K562 (cell line): ENCODE results near the gene MACROD2.

Source experiments
- ARNT ChIP-seq, 2 experiments: fragments of 450-650 bp; IDR thresholded peaks; 2 replicates each; pipeline ENCODE4 v1.6.1; 2016; ENCODE audit warnings: mild to moderate bottlenecking in 1 of 2
- CHD7 ChIP-seq: fragments of 200-600 bp; sonication (generic); IDR thresholded peaks from one replicate; pipeline ENCODE4 v1.6.1; 2012; ENCODE audit warnings: mild to moderate bottlenecking, low read depth, low read length, inconsistent platforms
- CTCF ChIP-seq, 3 experiments: IDR thresholded peaks in 2 of 3; conservative IDR thresholded peaks in 1 of 3; 2 replicates each; pipeline ENCODE4 v1.5.1; 2011 to 2012; ENCODE audit warnings: low read length in 3 of 3, mild to moderate bottlenecking in 3 of 3, control low read depth in 2 of 3, improper control_type of control experiment in 1 of 3, inconsistent platforms in 1 of 3, low read depth in 1 of 3, mixed read lengths in 1 of 3, moderate library complexity in 1 of 3; ENCODE audit not compliant: insufficient read depth in 2 of 3
- EZH2 ChIP-seq: IDR thresholded peaks from 2 replicates; pipeline ENCODE4 v1.6.1; 2012; ENCODE audit warnings: low read depth, mild to moderate bottlenecking, inconsistent platforms, low read length, borderline replicate concordance
- ZFX ChIP-seq: sonication (generic); formaldehyde crosslinking; IDR thresholded peaks from 2 replicates; pipeline ENCODE4 v1.8.0; 2022; ENCODE audit warnings: mild to moderate bottlenecking, missing genetic modification reagents, moderate library complexity
- ZNF57 ChIP-seq: fragments of 450-650 bp; formaldehyde crosslinking; IDR thresholded peaks from 2 replicates; pipeline ENCODE4 v1.4.0; 2020; ENCODE audit warnings: mild to moderate bottlenecking, moderate library complexity
- TF ChIP-seq, protein P1 (sequence below), 2 experiments: fragments of 450-650 bp in 1 of 2; IDR thresholded peaks; 2 replicates each; pipeline ENCODE4 v1.6.1; 2011 to 2017; ENCODE audit warnings: low read depth in 2 of 2, antibody characterized with exemption in 1 of 2, borderline replicate concordance in 1 of 2, low read length in 1 of 2, mild to moderate bottlenecking in 1 of 2, mixed read lengths in 1 of 2; ENCODE audit not compliant: control insufficient read depth in 1 of 2
- TF ChIP-seq, protein P2 (sequence below): fragments of 250-450 bp; sonication (Bioruptor Pico); IDR thresholded peaks from 2 replicates; pipeline ENCODE4 v1.4.0; 2020; ENCODE audit warnings: mild to moderate bottlenecking, moderate library complexity

DNA sequence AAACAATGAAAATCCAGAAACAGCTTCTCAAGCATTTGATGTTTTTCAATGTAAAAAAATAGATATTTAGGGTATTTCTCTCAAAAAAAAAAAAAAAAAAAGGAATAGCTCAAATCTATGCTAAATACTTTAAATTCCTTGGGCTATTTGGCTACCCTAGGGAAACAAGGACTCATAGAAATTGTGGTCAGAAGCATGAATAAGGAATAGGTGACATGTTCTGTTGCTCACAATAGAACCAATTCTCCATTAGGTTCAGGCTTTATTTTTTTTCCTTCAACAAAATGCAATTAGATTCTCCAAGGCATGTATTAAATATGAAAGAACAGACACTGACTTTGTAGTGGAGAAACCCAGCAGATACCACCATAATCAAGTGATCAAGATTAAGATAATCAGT lies 1246.4 kb downstream of the MACROD2 start:
- no peak for TF ChIP-seq ZFX (CRISPR knock-in tag)
- TF ChIP-seq, protein P1, sequence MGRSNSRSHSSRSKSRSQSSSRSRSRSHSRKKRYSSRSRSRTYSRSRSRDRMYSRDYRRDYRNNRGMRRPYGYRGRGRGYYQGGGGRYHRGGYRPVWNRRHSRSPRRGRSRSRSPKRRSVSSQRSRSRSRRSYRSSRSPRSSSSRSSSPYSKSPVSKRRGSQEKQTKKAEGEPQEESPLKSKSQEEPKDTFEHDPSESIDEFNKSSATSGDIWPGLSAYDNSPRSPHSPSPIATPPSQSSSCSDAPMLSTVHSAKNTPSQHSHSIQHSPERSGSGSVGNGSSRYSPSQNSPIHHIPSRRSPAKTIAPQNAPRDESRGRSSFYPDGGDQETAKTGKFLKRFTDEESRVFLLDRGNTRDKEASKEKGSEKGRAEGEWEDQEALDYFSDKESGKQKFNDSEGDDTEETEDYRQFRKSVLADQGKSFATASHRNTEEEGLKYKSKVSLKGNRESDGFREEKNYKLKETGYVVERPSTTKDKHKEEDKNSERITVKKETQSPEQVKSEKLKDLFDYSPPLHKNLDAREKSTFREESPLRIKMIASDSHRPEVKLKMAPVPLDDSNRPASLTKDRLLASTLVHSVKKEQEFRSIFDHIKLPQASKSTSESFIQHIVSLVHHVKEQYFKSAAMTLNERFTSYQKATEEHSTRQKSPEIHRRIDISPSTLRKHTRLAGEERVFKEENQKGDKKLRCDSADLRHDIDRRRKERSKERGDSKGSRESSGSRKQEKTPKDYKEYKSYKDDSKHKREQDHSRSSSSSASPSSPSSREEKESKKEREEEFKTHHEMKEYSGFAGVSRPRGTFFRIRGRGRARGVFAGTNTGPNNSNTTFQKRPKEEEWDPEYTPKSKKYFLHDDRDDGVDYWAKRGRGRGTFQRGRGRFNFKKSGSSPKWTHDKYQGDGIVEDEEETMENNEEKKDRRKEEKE (IDR thresholded peaks at IDR 0.05; ENCODE audit: borderline replicate concordance in 1 of 2, control insufficient read depth in 1 of 2, low read depth in 2 of 2, low read length in 1 of 2), result no peak
- TF ChIP-seq, protein P2, sequence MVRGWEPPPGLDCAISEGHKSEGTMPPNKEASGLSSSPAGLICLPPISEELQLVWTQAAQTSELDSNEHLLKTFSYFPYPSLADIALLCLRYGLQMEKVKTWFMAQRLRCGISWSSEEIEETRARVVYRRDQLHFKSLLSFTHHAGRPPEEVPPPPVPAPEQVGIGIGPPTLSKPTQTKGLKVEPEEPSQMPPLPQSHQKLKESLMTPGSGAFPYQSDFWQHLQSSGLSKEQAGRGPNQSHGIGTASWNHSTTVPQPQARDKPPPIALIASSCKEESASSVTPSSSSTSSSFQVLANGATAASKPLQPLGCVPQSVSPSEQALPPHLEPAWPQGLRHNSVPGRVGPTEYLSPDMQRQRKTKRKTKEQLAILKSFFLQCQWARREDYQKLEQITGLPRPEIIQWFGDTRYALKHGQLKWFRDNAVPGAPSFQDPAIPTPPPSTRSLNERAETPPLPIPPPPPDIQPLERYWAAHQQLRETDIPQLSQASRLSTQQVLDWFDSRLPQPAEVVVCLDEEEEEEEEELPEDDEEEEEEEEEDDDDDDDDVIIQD (CRISPR knock-in tag), result no peak
- TF ChIP-seq ZNF57, result no peak
- no peak for TF ChIP-seq CHD7
- no peak for TF ChIP-seq EZH2
- no peak for TF ChIP-seq CTCF (IDR thresholded peaks at IDR 0.05 in 2 of 3, conservative IDR thresholded peaks at IDR 0.05 in 1 of 3; ENCODE audit: insufficient read depth in 2 of 3, low read depth in 1 of 3, low read length in 3 of 3)
- TF ChIP-seq ARNT (IDR thresholded peaks at IDR 0.05), result no peak
